GM21619 (cell line): ENCODE measurements around the gene KRTAP20-3.

Experiments used
- ATAC-seq: cut with Tn5 transposase; IDR thresholded peaks from one replicate; pipeline ENCODE4 v1.9.1; 2021; ENCODE audit not compliant: unreplicated experiment

KRTAP20-3 gene

DNA sequence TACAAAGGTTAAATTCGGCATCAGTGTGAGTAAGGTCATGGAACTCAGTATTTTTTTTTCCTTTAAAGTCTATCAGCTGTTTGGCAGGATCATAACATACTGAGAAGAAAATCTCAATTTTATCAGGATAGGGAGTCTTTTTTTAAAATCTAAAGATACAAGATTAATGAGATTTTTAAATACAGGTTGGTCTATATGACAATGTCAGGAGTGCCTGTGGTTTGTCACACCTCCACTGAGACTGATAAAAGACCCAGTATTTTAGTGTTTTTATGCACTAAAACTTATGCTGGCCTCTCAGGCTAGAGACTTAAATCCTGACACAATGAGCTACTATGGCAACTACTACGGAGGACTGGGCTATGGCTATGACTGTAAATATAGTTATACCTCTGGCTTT, at the start of gene KRTAP20-3:
TSS of gene KRTAP20-3 (plus strand) at position 301 of the 400 bp plus-strand sequence.
- no peak for ATAC-seq

DNA sequence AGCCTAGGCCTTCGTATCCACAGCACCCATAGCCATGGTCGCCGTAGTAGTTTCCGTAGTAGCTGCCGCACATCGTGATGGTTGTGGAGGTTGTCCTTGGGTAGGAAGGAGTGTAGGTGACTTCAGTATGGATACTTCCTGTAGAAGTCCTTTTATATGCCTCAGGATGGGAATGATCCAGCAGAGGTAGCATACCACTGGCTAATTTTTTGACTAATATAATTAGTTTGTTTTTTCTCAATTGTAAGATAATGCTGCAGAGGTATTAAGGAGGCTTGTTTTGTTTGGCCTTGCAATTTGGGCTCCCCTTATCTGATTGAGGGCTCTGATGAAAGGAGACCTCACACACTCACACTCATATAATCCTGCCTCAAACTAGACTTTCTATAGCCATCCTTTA, 43.9 kb upstream of the KRTAP20-3 start, which contains the start of gene KRTAP6-2:
TSS of gene KRTAP6-2 (minus strand) at position 101 of the 400 bp plus-strand sequence. CDS start at position 73, 28 bp downstream.
- ATAC-seq: no peak

GRCh38 chr21:30600787-30601186, 41.9 kb upstream of the KRTAP20-3 start, which contains the start of gene KRTAP22-1:
Gene KRTAP22-1 (plus strand): TSS chr21:30601087.
- ATAC-seq: no peak

GRCh38 chr21:30605968-30606367, 36.7 kb upstream of the KRTAP20-3 start:
- ATAC-seq: no peak

DNA sequence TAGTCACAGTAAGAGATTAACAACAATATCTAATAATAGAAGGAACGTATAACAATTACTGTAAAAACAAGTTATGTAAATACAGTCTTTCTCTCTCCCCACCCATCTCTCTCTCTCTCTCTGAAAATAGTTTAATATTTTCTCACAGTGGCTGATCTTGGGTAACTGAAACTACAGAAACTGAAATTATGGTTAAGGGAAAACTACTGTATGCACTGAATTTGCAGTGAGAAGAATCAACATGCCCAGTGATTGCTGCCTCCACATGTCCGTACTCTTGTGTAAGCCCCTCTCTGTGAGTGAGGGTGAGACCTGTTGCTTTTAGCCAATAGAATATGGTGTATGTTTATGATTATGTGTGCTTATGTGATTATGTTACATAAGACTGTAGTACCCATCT, 30.5 kb upstream of the KRTAP20-3 start:
- no peak for ATAC-seq

GRCh38 chr21:30613836-30614235, 28.8 kb upstream of the KRTAP20-3 start, which contains the start of gene KRTAP6-1:
Gene KRTAP6-1 (minus strand): TSS chr21:30613930. CDS start chr21:30613904, 26 bp downstream.
- no peak for ATAC-seq

GRCh38 chr21:30615199-30615598, 27.5 kb upstream of the KRTAP20-3 start:
- ATAC-seq: no peak

DNA sequence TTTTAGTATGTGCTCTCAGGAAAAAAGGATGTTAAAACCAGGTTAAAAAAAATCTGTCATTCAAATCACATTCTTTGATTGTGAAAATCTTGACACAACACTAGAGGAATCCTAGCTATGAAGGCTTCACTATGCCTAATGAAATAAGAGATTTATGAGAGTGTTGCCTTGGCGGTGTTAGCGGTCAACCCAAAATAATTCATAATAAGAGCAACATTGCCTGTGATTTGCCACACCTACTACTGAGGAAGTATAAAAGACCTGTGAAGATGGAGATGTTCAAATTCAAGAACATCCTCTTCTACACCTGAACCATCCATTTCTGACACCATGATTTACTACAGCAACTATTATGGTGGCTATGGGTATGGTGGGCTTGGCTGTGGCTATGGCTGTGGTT, 26.5 kb upstream of the KRTAP20-3 start, which contains the start of gene KRTAP20-1:
TSS of gene KRTAP20-1 (plus strand) at position 301 of the 400 bp plus-strand sequence. CDS start at position 331, 30 bp downstream.
- no peak for ATAC-seq

GRCh38 chr21:30620080-30620479, 22.6 kb upstream of the KRTAP20-3 start:
- no peak for ATAC-seq

DNA sequence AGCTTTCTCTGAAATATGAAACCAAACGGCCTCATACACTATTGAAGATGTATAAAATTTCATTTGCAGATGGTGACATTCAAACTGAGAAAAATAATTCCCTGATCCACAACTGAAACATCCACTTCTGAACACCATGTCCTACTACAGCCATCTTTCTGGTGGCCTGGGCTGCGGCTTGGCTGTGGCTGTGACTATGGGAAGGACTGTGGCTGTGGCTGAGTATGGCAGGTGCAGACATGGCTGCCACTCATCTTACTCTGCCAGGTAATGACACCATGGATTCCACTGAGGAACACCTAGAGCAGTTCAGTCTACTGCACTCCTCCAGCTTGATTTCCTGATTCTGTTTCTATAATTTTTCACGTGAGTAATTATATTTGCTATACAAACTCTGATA, 22.1 kb upstream of the KRTAP20-3 start, which contains the start of gene KRTAP20-4:
TSS of gene KRTAP20-4 (plus strand) at position 106 of the 400 bp plus-strand sequence.
- ATAC-seq: no peak

DNA sequence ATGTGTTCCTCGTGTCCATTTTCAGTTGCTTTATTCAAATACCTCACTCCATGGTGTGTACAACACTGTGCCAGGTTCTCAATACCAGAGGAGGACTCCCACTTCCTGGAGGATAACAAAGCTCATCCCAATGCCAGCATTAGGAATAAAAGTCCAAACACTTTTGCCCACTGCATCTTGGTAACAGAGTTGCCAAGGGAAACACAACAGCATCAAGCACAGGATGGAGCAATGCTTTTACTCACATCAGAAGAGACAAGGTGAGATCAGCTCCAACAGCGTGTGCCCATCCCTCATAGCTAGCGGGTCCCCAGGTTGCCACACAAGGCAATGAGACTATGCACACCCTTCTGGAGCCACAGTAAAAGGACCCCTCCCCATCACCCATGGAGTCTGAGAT, 19.3 kb upstream of the KRTAP20-3 start:
- ATAC-seq: no peak

DNA sequence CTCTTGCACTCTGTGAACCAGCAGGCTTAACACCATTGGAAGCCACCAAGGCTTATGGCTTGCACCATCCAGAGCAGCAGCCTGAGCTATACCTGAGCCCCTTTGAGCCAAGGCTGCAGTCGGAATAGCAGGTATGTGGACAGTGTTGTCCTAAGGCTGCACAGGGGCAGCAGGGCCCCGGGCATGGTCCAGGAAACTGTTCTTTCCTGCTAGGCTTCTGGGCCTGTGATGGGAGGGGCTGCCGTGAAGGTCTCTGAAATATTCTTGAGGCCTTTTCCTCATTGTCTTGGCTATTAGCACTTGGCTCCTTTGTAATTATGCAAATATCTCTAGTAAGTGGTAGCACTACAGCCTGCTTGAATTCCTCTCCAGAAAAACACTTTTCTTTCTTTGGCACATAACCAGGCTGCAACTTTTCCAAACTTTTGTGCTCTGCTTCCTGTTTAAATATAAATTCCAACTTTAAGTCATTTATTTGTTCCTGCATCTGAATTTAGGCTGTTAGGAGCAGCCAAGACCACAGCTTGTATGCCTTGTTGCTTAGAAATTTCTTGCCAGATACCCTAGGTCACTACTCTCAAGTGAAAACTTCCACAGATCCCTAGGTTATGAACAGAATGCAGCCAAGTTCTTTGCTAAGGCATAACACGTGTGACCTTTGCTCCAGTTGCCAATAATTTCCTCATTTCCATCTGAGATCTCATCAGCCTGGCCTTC, 17.1 kb upstream of the KRTAP20-3 start:
- no peak for ATAC-seq

DNA sequence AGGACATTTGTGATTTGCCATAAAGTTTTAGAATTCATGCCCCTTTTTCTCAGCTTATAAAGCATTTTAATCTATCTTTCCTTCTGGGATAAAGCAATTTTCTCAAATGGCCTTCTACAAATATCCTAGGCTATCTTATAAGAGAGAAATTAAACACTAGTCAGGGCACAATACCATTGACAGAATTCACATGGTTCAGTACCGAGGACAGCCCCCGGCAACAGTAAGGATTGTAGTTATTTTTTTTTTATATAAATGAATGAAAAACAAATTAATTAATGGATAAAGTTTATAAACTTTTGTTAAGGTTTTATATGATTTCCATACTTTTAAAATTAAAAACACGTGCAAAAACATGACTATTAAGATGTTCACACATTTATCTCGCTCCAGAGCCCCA, 14.6 kb upstream of the KRTAP20-3 start:
- no peak for ATAC-seq

GRCh38 chr21:30629200-30629599, 13.5 kb upstream of the KRTAP20-3 start:
- ATAC-seq: no peak

DNA sequence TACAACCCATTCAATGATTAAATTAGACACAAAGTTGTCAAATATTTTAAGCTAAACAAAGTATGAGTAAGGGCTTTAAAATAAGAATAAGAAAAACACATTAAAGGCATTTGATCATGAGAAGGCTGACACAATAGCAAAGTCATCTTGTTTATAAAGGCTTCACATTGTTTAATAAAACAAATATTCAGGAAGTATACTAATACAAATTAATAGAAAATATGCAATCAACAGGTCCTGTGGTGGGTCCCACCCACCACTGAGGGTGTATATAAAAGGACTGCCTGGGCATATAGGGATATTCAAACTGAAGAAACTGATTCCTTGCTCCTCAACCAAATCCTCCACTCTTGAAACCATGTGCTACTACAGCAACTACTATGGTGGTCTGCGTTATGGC, 7.8 kb upstream of the KRTAP20-3 start, which contains the start of gene KRTAP20-2:
TSS of gene KRTAP20-2 (plus strand) at position 301 of the 400 bp plus-strand sequence. CDS start at position 359, 58 bp downstream.
- ATAC-seq: no peak

DNA sequence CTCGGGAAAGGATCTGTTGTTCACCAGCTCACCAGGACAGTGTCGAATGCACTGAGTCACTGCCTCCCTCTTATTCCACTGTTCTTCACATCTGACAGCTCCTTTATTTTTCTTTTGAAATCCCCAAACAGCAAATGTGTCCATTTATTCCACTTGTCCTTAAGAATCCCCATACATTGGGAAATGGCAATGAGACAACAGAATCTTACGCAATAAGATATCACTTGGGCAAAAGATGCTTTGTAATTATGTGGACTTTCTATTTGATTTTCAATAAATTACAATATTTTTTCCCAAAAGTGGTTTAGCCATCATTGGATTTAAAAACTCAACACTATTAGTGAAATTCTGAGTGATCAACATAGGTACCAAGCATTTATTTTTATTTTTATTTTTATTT, 4.0 kb upstream of the KRTAP20-3 start:
- ATAC-seq: no peak

DNA sequence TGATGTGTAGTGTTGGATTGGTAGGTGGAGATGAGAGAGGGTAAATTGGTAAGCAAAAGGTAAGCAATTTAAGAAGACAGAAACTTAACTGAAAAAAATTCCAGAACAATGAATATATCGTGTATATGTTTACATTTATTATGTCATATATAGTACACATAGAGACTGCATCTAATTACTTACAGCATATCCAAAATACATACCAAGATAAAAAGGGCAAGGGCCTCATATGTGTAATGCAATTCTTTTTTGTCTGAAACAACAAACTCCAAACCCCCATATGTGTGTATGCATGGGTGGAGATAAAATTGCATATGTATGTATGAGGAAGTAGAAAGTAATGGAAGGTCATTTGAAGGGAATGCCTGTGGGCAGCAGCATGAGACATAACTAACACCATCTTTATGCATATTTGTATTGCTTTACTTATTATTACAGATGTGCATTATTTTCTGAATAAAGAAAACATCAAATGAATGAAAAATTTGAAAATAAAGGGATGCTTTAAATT, 4.3 kb downstream of the KRTAP20-3 start:
- no peak for ATAC-seq

DNA sequence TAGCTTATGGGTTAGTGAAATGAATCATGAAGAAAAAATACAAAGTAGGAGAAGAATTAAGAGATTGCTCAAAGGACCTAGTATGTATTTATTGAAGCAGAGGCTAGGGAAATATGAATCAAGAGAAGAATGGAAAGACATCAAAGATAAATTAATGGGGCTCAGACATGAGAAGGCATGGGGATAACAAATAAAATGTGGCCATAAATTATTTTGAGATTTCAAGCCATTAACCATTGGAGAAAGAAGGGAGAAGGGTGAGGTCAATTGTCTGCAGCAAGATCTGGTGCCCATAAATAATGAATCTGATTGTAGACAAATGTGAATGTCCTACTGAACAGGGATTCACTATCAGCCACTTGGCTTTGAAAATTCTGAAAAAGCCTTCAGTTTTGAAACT, 10.2 kb downstream of the KRTAP20-3 start:
- no peak for ATAC-seq

- ATAC-seq: no peak
These were observed 26.1 kb downstream of the KRTAP20-3 start for GRCh38 chr21:30668776-30669175.

DNA sequence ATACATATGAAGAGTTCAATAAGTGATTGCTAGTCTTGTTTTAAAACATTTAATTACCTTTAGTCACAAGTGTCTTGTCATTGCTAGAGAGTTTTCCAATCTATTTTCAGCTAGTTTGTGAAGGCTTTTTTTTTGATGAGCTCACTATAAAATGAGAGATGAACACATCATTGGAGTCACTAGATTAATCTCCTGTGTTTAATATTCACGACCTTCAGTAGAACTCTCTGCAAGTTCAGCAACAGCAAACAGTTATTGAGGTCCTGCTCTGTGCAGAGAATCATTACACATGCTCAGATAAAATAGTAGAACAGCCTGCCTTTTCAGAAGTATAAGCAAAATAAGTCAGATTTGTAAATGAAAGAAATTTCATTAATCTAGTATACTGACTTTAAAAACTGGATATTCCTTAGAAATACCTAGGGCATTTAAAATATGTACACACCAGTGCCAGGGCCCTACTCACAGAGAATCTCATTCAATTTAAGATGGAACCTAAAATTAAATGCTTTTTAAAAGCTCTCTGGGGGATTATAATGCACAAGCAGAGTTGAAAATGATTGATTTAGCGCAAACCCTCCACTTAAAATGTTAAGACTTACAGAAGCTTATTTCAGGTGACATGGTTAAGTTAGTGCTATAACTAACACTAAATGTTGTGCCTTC, 30.5 kb downstream of the KRTAP20-3 start:
- ATAC-seq: no peak

- ATAC-seq: no peak
These were observed 31.6 kb downstream of the KRTAP20-3 start for GRCh38 chr21:30674312-30674711.

GRCh38 chr21:30676737-30677136, 34.1 kb downstream of the KRTAP20-3 start:
- no peak for ATAC-seq
